GM18505 (cell line): ENCODE data around the gene IRGC.

Experiments
- ATAC-seq: cut with Tn5 transposase; IDR thresholded peaks from one replicate; pipeline ENCODE4 v1.9.1; 2021; ENCODE audit not compliant: unreplicated experiment
- POLR2A ChIP-seq: IDR thresholded peaks from 4 replicates; pipeline ENCODE4 v1.6.1; 2011; ENCODE audit warnings: borderline replicate concordance; ENCODE audit not compliant: insufficient read depth, insufficient read length; ENCODE audit errors: extremely low read depth

IRGC gene

DNA sequence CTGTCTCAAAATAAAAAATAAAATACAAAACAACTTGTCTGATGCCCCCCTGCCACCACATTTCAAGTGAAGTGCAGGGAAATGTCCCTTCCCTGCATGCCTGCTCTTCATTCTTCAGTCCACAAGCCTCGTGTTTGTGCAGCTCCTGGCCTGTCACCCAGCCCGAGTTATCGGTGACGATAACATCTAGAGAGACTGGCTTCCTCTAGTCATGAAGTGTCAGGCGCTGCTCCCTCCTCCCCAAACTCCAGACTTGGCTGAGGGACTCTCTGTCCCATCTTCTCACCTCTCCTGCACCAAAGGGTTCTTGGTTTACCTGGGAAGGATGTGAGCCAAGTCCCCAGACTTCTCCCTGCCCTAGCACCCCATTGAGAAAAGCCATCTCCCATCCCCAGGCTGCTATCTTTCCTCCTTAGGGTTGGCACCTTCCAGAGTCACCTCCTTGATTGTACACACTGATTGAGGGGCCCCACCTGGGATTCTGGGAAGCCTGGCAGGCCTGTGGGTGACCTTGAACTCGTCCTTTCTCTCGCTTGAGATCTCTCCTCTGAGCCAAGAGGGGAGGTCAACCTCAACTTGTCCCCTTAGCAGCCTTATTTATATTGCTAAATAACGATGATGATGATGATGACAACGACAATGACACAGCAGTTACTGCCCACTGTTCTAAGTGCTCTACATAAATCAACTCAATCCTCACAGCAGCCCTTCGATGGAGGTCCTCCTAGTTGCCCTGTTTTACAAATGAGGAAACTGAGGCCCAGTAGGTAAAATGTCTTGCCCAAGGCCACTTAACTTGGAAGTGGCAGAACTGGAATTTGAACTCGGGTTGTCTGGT lies 32.8 kb upstream of the IRGC start:
- no peak for ATAC-seq
- no peak for TF ChIP-seq POLR2A

DNA sequence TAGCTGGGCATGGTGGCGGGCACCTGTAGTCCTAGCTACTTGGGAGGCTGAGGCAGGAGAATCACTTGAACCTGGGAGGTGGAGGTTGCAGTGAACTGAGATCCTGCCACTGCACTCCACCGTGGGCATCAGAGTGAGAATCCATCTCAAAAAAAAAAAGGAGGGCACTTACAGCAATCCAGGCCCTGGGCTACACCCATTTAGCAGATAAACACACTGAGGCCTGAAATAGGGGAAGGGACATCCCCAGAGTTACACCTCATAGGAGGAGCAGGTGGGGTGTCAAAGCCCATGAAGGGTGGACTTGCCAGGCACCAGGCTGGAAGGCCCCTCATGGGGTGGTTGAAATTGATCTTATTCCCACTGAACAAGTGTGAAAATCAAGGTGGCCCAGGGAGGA lies 32.0 kb upstream of the IRGC start:
- TF ChIP-seq POLR2A = no peak
- ATAC-seq = no peak

DNA sequence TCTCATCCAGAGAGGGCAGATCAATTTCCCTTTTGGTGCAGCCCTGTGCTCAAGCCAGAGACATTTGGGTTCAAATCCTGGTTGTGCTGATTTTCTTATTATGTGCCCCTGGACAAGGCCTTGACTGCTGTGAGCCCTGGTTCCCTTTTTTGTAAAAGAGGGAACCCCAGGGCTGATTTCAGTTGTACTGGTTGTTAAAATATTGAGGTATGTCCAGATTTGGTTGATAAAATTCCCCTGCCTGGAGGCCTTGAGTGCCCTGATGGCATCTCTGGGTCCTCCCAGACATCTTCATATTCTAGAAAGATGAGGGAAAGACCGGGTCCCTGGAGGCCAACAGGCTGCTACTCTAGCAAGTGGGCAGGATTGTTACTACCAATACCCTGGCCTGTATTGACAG lies 31.6 kb upstream of the IRGC start:
- no peak for TF ChIP-seq POLR2A
- no peak for ATAC-seq

DNA sequence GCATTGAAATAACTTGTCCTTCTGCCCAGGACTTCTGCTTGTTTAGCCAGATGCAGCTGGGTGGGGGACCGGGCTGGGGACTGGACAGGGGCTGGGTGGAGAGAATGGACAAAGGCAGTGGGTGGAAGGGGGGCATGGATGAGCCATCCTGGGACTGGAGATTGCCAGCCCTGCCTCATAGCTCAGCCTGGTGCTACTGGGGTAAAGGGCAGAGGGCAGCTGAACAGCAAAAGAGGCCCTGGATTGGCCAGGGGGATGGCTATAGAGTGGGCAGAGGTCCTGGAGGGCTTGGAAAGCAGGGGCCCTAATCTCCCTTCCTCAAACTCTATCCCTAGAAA lies 28.2 kb upstream of the IRGC start:
- ATAC-seq = no peak
- TF ChIP-seq POLR2A = no peak

DNA sequence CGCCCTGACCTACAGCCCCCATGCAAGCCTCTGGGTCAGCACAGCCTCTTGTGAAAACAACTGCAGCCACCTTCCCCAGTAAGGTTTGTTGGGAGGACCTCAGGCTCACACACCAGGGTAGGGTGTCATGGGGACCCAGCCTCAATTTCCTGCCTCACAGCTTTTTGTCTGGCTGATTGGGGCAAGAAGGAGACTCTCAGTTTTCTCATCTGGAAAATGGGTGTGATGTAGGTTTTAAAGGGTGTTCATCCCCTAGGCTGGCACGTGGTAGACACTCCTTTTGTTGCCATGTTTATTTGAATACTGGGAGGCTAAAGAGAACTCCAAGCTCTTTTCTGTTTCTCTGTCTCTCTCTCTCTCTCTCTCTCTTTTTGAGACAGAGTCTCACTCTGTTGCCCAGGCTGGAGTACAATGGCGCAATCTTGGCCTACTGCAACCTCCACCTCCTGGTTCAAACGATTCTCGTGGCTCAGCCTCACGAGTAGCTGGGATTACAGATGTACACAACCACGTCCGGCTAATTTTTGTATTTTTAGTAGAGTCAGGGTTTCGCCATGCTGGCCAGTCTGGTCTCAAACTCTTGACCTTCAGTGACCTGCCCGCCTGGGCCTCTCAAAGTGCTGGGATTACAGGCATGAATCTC lies 27.7 kb upstream of the IRGC start:
- no peak for ATAC-seq
- TF ChIP-seq POLR2A = no peak

DNA sequence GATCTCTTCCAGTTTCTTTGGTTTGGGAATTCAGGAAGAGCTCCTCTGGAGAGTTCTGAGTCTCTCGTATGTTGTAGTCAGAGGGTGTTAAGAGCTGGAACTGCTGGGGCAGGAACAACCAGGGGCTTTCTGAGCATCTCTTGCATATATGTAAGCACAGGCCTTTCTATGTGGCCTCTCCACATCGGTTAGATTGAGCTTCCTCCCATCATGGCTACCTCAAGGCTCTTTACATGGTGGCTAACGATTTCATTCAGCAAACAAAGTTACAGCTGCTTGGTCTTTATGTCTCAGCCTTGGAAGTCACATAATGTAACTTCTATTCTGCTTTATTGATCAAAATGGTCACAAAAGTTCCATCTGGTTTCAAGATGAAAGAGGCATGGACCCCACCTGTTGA lies 25.4 kb upstream of the IRGC start:
- TF ChIP-seq POLR2A = no peak
- no peak for ATAC-seq

- no peak for ATAC-seq
- no peak for TF ChIP-seq POLR2A
These were observed 25.0 kb upstream of the IRGC start for GRCh38 chr19:43690890-43691289.

GRCh38 chr19:43691755-43692154 lies 24.1 kb upstream of the IRGC start:
- no peak for ATAC-seq
- no peak for TF ChIP-seq POLR2A

- ATAC-seq = no peak
- no peak for TF ChIP-seq POLR2A
These were observed 23.5 kb upstream of the IRGC start for GRCh38 chr19:43692385-43692784.

DNA sequence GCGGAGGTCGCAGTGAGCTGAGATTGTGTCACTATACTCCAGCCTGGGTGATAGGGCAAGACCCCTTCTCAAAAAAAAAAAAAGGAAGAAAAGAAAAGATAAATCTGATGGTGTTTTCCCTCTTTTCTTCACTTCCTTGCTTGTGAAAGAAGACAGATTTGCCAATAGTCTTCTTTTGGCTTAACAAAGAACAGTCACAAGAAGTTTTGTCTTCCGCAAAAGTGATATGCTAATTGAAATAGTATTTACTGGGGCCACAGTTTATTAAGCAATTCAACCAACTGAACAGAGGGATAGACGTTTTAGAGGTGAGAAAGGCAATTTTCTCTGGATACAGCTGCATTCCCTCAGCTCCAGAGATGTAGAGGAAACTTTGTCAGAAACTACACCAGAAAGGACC lies 23.0 kb upstream of the IRGC start:
- no peak for ATAC-seq
- no peak for TF ChIP-seq POLR2A

DNA sequence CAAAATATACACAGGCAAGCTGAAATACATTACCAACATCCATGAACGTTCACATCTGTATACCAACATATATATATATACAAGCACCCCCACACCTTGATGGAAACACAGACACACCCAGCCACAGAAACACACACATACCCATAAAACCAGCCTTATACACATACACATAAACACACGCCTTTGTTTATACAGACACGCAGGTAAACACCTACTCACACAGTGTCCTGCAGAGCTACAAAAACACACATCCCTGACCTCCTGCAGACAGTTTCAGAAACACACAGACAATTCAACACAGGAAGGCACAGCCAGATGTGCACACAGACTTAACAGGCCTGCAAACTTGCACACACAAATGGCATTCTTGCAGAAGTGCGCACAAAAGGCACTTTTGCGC lies 21.3 kb upstream of the IRGC start:
- TF ChIP-seq POLR2A = no peak
- ATAC-seq = no peak

GRCh38 chr19:43695985-43696704 lies 19.7 kb upstream of the IRGC start:
- TF ChIP-seq POLR2A = no peak
- ATAC-seq = no peak

DNA sequence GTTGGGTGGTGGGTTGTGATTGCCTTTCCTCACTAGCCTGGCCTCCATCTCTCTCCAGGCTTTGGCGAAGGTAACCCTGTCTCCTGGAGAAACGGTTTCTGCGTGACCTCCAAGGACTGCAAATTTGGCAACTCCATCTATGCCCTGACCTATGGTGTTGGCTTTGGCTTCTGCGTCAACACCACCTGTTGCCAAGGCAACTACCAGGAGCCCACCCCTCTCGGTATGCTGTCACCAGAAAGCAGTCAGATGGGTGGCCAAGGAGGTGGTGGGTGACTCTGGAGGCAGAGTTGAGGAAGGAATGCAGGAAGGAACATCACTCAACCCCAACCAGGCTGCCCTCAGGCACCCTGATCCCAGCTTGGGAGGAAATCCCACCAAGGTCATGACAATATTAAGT lies 18.6 kb upstream of the IRGC start:
- TF ChIP-seq POLR2A = no peak
- ATAC-seq = no peak
